ELF-1 (cell line): Measurements from ENCODE around the gene HEXIM2.

Source experiments
- DNase-seq: peaks from one replicate; pipeline ENCODE4 v3.0.0-alpha.2; 2016; ENCODE audit warnings: low read depth, low spot score

The HEXIM2 gene

GRCh38 chr17:45127548-45128300, 34.0 kb upstream of the HEXIM2 start:
- peak; percentile 19 for DNase-seq

- no peak for DNase-seq
Observed at GRCh38 chr17:45128331-45128730, 33.3 kb upstream of the HEXIM2 start.

DNA sequence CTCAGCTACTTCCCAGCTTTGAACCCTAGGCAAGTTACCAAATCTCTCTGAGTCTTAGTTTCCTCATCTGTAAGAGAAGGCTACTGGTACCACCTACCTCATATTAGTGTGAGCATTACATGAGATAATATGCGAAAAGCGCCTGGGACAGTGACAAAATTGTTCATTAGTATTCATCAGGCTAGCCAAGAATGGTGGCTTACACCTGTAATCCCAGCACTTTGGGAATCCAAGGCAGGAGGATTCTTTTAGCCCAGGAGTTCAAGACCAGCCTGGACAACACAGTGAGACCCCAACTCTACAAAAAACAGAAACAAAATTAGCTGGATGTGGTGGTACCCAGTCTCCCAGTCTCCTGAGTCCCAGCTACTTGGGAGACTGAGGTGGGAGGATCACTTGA, 32.7 kb upstream of the HEXIM2 start:
- DNase-seq, result no peak

- peak; percentile 77 for DNase-seq
Observed at GRCh38 chr17:45129426-45129939, 32.2 kb upstream of the HEXIM2 start.

GRCh38 chr17:45129940-45130680, 31.6 kb upstream of the HEXIM2 start:
- peak; percentile 64 for DNase-seq

GRCh38 chr17:45130681-45131615, 30.7 kb upstream of the HEXIM2 start:
- no peak for DNase-seq

- DNase-seq, result peak; percentile 81
Observed at GRCh38 chr17:45131616-45132319, 29.9 kb upstream of the HEXIM2 start.

DNA sequence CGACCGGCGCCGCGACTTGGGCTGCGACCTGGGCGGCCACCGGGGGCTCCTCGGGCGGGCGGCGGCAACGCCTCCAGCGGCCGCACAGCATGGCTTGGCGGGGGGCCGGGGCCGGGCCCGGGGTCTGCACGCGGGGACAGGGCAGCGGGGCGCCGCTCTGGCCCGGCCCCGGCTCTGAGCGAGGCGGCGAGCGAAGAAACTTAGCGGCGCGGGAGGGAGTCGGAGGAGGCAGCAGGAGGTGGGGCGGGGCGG, 29.4 kb upstream of the HEXIM2 start, which contains the start of gene PLCD3:
Gene PLCD3, minus strand, starts transcription at position 196 of the 252 bp plus-strand sequence. Its CDS starts 105 bp downstream, at position 91.
- DNase-seq, result no peak

DNA sequence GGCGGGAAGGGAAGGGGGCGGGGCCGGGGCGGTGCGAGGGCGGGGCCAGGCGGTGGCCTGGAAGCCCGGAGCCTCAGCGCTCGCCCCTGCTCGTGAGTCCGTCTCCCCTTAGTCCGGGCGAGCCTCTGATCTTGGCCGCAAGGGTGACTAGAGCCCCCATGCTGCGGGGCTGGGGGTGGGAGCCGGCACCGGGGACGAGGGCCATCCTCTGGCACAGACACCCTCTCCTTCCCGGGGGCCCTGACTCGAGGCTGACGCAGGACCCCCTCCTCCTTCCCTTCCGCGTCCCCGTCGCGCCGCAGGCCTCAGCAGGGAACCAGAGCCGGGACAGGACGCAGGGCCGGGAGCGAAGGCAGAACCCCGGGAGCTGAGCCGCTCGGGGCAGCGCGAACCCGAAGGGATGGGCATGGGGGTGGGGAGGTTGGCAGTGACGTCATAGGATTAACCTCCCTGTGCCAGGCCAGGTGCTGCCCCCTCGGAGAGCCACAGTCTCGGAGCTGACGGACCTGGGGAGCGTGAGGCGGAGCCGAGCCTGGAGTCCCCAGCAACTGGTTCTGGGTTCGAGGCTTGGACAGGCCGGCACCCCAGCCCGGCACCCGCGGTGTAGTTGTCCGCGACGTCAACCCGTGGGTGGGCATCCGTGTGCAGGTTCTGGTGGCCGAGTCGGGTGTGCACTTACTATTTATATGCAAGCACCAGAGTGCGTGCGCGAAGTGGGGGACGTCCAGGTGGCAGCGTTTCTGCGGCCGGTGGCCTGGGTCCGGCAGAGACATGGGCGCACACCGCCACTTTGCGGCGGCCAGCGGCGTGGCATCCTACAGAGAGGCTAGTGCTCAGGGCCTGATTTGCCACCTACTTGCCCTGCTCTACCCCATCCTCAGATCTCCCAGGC, 28.9 kb upstream of the HEXIM2 start:
- peak; percentile 92 for DNase-seq

DNA sequence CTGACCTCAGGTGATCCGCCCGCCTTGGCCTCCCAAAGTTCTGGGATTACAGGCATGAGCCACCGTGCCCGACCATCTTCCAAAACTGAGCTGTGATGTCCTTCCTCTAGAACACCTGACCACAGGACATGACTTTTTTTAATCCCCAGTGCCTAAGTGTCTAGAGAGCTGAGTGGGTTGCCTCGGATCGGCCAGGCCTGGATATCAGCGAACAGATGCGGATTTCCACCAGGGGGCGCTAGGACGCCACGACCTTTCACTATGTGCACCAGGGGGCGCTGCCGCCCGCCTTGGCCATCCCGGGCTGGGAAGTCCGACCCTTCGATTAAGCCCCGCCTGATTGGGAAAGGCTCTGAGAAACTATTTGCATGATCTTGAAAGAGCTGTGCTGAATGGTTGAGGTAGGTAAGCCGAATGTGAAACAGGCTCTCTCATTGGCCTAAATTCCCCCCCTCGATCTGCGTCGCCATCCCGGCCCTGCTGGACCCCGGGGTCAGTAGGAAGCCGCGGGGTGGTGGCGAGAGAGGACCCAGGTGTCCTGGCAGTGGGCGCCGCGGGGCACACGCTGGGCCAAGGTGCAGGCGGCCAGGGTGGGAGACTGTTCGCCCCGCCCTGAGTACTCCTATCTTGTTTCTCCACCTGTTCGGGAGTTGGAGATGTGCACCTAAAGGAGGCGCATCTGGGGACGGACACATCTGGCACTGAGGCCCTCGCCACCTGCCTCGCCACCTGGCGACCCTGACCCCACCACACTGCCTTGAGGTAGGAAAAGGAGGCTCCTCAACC, 26.3 kb upstream of the HEXIM2 start, which contains the start of gene ACBD4:
Gene ACBD4, plus strand, starts transcription at position 496 of the 786 bp plus-strand sequence. CDS start 458 bp downstream, outside the sequence.
- DNase-seq, result peak; percentile 99

GRCh38 chr17:45135978-45136791, 25.5 kb upstream of the HEXIM2 start:
- no peak for DNase-seq

GRCh38 chr17:45136846-45137560, 24.7 kb upstream of the HEXIM2 start:
- DNase-seq, result no peak

DNA sequence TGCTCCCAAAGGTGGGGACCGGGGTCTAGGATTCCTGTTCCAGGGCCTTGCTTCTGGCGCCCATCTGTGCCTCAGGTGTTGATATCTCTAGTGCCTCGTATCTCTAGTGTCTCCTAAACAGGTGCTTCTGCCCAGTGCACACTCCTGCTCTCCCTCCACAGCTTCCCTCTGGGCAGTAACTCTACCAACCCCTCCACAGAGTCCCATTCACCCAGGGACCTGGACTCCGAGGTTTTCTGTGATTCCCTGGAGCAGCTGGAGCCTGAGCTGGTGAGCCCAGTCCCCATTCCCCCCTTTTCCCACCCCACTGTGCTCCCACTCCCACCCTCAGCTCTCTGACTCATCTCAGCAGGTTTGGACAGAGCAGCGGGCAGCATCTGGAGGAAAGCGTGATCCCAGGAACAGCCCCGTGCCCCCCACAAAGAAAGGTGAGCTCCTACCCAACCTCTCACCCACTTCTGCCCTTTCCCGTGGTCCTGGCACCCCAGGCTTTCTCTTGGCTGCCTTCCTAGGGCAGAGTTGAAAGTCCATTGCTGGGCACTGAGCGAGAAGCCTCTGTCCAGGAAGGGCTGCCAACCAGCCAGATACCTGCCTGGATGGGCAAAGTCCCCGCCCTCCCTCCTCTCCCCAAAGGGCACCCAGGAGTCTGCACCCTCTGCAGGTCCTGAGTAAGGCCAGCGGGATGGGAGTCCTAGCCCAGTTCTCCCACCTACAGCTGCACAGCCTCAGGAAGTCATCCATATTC, 23.9 kb upstream of the HEXIM2 start:
- no peak for DNase-seq

DNA sequence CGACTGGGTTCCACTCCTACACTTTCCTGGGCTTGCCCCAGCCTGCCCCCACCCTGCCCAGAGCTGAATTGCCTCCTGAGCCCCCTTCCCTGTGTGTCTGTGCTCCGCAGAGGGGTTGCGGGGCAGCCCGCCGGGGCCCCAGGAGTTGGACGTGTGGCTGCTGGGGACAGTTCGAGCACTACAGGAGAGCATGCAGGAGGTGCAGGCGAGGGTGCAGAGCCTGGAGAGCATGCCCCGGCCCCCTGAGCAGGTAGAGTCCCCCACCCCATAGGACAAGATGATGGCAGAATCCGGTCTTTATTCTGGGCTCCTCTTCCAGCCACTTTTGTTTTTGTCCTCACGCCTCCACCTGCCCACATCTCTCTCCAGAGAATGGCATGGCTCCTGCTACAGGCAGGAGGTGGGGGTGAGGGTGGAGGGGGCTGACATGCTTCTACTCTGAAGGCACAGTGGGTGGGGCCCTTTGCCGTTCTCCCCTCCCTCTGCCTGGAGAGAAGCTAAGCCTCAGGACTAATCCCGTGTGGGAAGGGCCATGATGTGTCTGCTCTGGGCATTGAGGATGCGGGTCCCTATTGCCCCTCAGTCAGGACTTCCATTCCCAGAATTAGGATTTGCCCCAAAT, 22.7 kb upstream of the HEXIM2 start:
- DNase-seq, result no peak

GRCh38 chr17:45139533-45139920, 22.1 kb upstream of the HEXIM2 start:
- DNase-seq, result no peak

DNA sequence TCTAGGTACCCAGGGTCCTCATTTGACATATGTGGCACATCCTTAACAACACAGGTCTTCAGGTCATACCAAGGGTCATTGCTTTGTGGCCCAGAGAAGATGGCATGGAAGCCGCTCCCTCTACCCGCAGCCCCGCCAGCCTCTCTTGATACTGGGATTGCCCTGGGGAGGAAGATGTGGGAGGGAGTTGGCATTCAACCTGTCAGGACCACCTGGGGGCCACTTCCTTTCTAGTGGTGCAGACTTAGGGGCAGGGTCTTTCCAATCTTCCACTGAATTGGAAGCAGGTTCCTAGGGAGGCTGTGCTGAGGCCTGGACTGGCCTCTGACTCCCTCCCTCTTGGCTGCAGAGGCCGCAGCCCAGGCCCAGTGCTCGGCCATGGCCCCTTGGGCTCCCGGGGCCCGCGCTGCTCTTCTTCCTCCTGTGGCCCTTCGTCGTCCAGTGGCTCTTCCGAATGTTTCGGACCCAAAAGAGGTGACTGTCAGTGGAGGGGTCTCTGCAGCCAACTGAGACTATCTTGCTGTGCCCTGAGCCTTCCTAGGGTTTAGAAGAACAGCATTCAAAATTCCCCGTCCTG, 18.5 kb upstream of the HEXIM2 start:
- peak; percentile 29 for DNase-seq
